OCI-LY1 (cell line): ENCODE data around the gene SYT1.

ENCODE experiments used
- EZH2 ChIP-seq: fragments of 200-600 bp; sonication (generic), shearing (Covaris generic); IDR thresholded peaks from 2 replicates; pipeline ENCODE4 v1.8.0; 2017; ENCODE audit warnings: borderline replicate concordance, mixed run types, mild to moderate bottlenecking, antibody characterized with exemption, low read length, moderate library complexity, mixed read lengths
- TF ChIP-seq, protein P1 (sequence below): fragments of 200-600 bp; sonication (generic), shearing (Covaris generic); IDR thresholded peaks from 2 replicates; pipeline ENCODE4 v1.5.1; 2017; ENCODE audit warnings: mild to moderate bottlenecking, antibody characterized with exemption, low read length, moderate library complexity, mixed read lengths

DNA sequence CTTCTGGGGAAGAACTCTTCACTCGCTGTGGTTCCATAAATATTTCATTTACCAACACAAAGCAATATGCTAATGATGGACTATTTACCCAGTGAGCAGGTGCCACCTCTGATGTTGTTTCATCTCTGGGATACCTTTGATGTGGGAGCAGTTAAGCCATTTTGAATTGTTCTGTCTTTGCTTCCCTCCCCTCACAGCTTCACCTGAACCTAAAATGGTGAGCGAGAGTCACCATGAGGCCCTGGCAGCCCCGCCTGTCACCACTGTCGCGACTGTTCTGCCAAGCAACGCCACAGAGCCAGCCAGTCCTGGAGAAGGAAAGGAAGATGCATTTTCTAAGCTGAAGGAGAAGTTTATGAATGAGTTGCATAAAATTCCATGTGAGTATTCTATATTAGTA is 352.7 kb downstream of the SYT1 start:
- TF ChIP-seq, protein P1, sequence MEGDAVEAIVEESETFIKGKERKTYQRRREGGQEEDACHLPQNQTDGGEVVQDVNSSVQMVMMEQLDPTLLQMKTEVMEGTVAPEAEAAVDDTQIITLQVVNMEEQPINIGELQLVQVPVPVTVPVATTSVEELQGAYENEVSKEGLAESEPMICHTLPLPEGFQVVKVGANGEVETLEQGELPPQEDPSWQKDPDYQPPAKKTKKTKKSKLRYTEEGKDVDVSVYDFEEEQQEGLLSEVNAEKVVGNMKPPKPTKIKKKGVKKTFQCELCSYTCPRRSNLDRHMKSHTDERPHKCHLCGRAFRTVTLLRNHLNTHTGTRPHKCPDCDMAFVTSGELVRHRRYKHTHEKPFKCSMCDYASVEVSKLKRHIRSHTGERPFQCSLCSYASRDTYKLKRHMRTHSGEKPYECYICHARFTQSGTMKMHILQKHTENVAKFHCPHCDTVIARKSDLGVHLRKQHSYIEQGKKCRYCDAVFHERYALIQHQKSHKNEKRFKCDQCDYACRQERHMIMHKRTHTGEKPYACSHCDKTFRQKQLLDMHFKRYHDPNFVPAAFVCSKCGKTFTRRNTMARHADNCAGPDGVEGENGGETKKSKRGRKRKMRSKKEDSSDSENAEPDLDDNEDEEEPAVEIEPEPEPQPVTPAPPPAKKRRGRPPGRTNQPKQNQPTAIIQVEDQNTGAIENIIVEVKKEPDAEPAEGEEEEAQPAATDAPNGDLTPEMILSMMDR = no peak
- no peak for TF ChIP-seq EZH2
